ENCODE results near the gene PLIN5. TPM values are rescaled to one million over a fixed set of nuclear protein-coding genes. Genes with fewer than 3 reads are reported as not detected.

The PLIN5 gene
- polyA plus RNA-seq, 3 donors, result 0.28 to 3.0 (median 0.58) TPM

GRCh38 chr19:4533835-4534424 is 1.1 kb downstream of the PLIN5 start:
- no peak overlapping the region for H3K4me3 Mint-ChIP-seq
- peaks cover 0 to 4% of the 10 kb centered on the region in 2 donors for H3K36me3 Mint-ChIP-seq
- DNase-seq, result no peak
- H3K27ac Mint-ChIP-seq, result peak overlapping the region in 2 of 7 donors; percentile 6 to 42
- intact Hi-C loops (cut with micrococcal nuclease), result no loop called here
- H3K9me3 ChIP-seq (replicated peaks in 1 of 2; ENCODE audit: control insufficient read depth in 1 of 2, insufficient read depth in 1 of 2, low read length in 2 of 2), result no peaks in the 10 kb centered on the region
- no peak overlapping the region for H2AFZ ChIP-seq (ENCODE audit: insufficient read depth, low read depth, low read length, poor library complexity, severe bottlenecking)
- peaks cover 13% of the 10 kb centered on the region for H3K79me2 ChIP-seq (ENCODE audit: insufficient read depth, low read length)
- H3K36me3 ChIP-seq (replicated peaks in 1 of 2; ENCODE audit: control insufficient read depth in 1 of 2, insufficient read depth in 2 of 2, low read length in 2 of 2), result no peaks in the 10 kb centered on the region
- H3K27me3 Mint-ChIP-seq (ENCODE audit: low read depth in 3 of 3), result peaks cover 6 to 12% (median 8%) of the 10 kb centered on the region in 3 donors
- H3K4me3 ChIP-seq (replicated peaks in 1 of 3; ENCODE audit: low read depth in 2 of 3, low read length in 3 of 3), result no peak overlapping the region
- no peak overlapping the region for H3K4me2 ChIP-seq (replicated peaks; ENCODE audit: extremely low read depth, low read length, poor library complexity, severe bottlenecking)
- TF ChIP-seq CTCF (IDR thresholded peaks at IDR 0.05), result no peak
- H3K9me3 Mint-ChIP-seq, result peaks cover 0 to 3% (median 0%) of the 10 kb centered on the region in 7 donors
- H3K4me1 ChIP-seq (ENCODE audit: control insufficient read depth in 1 of 2, insufficient read depth in 2 of 2, low read length in 2 of 2), result peaks cover 47 to 53% of the 10 kb centered on the region in 2 donors
- H3K4me1 Mint-ChIP-seq, result peaks cover 40% of the 10 kb centered on the region
- H4K20me1 ChIP-seq (ENCODE audit: insufficient read depth, low read length), result no peaks in the 10 kb centered on the region
- peaks cover 0 to 2% of the 10 kb centered on the region in 2 donors for H3K27me3 ChIP-seq (ENCODE audit: control insufficient read depth in 2 of 2, insufficient read depth in 2 of 2, low read length in 2 of 2)
- no peak overlapping the region for H3K9ac ChIP-seq (ENCODE audit: insufficient read depth, low read length, poor library complexity, severe bottlenecking)
- no peak overlapping the region for H3K27ac ChIP-seq (ENCODE audit: low read depth in 1 of 2, low read length in 2 of 2)
- 85% methylated on average over 8 of the region's 9 CpGs for WGBS (ENCODE audit: insufficient coverage)

- H3K4me3 Mint-ChIP-seq, result no peak overlapping the region
- H3K79me2 ChIP-seq (ENCODE audit: insufficient read depth, low read length), result peaks cover 8% of the 10 kb centered on the region
- H4K20me1 ChIP-seq (ENCODE audit: insufficient read depth, low read length), result no peaks in the 10 kb centered on the region
- H3K27me3 Mint-ChIP-seq (ENCODE audit: low read depth in 3 of 3), result peaks cover 8 to 10% (median 8%) of the 10 kb centered on the region in 3 donors
- peaks cover 41 to 47% of the 10 kb centered on the region in 2 donors for H3K4me1 ChIP-seq (ENCODE audit: control insufficient read depth in 1 of 2, insufficient read depth in 2 of 2, low read length in 2 of 2)
- H3K27me3 ChIP-seq (ENCODE audit: control insufficient read depth in 2 of 2, insufficient read depth in 2 of 2, low read length in 2 of 2), result peaks cover 0 to 2% of the 10 kb centered on the region in 2 donors
- no peaks in the 10 kb centered on the region for H3K9me3 ChIP-seq (replicated peaks in 1 of 2; ENCODE audit: control insufficient read depth in 1 of 2, insufficient read depth in 1 of 2, low read length in 2 of 2)
- H3K36me3 ChIP-seq (replicated peaks in 1 of 2; ENCODE audit: control insufficient read depth in 1 of 2, insufficient read depth in 2 of 2, low read length in 2 of 2), result no peaks in the 10 kb centered on the region
- no peak for TF ChIP-seq CTCF (IDR thresholded peaks at IDR 0.05)
- H3K4me1 Mint-ChIP-seq, result peaks cover 34% of the 10 kb centered on the region
- H3K4me2 ChIP-seq (replicated peaks; ENCODE audit: extremely low read depth, low read length, poor library complexity, severe bottlenecking), result no peak overlapping the region
- peaks cover 0 to 2% of the 10 kb centered on the region in 2 donors for H3K36me3 Mint-ChIP-seq
- peak overlapping the region in 2 of 7 donors; percentile 6 to 42 for H3K27ac Mint-ChIP-seq
- no peak for DNase-seq
- WGBS (ENCODE audit: insufficient coverage), result 93% methylated on average over 7 of the region's 9 CpGs
- no peak overlapping the region for H3K9ac ChIP-seq (ENCODE audit: insufficient read depth, low read length, poor library complexity, severe bottlenecking)
- H3K9me3 Mint-ChIP-seq, result peaks cover 0 to 3% (median 0%) of the 10 kb centered on the region in 7 donors
- intact Hi-C loops (cut with micrococcal nuclease), result no loop called here
- H2AFZ ChIP-seq (ENCODE audit: insufficient read depth, low read depth, low read length, poor library complexity, severe bottlenecking), result no peak overlapping the region
- H3K27ac ChIP-seq (ENCODE audit: low read depth in 1 of 2, low read length in 2 of 2), result no peak overlapping the region
- H3K4me3 ChIP-seq (replicated peaks in 1 of 3; ENCODE audit: low read depth in 2 of 3, low read length in 3 of 3), result no peak overlapping the region
Observed at GRCh38 chr19:4533334-4533733, 1.7 kb downstream of the PLIN5 start.

All from CD14-positive monocyte (primary cell).